Right forelimb (tissue), 1 donor: ENCODE measurements around the gene BMP8B.
A peak's percentile ranks its signal among the peaks of the same experiment; 100 is the strongest.
"Not testable (repeated sequence)": the region's sequence is repeated elsewhere in the genome, so short reads cannot be mapped to it uniquely, and the experiment has no call there.

Source experiments
- DNase-seq: peaks from one replicate; pipeline ENCODE4 v3.0.0-alpha.2; 2018

Gene BMP8B

DNA sequence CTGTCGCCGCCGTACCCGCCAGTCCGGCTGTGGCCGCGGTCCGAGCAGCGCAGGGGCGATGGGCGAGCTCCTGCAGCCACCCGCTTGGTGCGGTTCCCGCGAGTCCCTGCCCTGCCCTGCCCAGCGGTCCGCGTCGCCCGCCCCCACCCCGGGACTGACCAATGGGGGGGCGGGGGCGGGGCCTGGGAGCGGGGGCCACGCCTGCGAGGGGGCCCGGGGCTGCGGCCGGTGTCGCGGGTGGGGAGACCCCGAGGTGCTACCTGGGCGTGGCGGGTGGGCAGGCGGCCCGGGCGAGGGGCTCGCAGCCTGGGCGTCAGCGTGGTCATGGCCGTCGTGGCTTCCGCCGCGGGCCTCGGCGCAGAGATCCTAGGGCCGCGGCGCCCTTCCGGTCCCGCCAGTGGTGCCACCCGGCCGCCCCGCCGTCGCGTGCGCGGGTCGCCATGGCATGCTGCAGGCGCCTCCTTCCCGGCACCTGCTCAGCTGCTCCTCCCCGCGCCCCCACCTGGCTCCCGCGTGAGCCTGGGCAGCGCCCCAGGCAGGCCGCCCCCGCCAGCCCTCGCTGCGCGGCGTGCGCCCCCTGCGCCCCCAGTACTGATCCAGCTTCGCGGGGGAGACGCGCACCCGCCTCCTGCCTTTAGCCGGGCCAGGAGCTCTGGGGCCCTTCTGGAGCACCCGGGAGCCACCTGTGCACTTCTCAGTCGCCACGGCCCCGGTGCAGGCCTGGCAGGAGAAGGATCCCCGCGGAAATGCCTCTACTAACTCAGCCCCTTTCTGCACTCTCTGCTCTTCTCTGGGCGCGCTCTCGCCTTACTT is at the start of gene BMP8B:
BMP8B (minus strand) TSS at position 108 of the 813 bp plus-strand sequence. CDS start 380 bp downstream, outside the sequence.
- no peak for DNase-seq

- no peak for DNase-seq
Measured at GRCh38 chr1:39836595-39837110, 48.0 kb upstream of the BMP8B start.

DNA sequence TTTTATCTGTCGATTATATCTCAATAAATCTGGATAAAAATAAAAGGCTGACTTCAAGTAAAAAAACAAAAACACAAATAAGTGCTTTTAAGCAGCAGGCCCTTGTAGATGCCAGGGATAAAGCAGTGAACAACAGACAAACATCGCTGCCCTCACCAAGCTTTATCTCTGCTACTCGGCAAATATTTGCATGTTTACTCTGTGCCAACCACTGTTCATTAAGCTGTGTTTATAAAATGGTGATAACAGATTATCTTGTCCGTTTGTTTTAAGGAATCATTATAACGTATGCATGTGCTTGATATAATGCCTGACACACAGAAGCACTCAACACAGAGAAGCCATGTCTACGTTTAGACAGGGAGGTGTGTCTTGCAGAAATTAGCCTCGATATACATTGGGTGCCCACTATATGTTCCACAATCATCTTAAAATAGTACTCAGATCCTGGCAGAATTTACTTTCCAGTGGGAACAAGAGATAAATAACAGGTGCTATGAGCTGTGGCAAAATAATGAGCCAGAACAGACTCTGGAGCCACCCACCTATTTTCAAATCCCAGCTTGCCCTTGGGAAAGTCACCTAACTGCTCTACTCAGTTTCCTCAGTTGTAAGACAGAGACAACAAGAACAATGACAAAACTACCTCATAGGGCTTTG is 47.4 kb upstream of the BMP8B start:
- no peak for DNase-seq

DNA sequence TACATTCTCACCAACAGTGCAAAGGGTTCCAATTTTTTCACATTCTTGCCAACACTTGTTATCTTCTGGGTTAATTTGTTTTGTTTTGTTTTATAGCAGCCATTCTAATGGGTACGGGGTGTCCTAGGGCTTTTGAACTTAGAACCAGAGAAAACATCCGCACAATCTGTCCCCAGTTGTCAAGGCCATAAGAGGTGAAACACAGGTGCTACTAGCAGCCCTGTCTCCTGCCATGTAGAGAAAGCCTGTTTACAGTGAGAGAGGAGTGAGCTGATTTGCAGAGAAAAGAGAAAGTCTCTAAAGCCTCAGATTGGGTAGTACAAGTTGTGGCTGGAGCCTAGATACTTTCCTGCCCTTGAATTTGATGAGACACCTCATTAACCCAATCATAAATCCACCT is 46.4 kb upstream of the BMP8B start:
- no peak for DNase-seq

- DNase-seq: no peak
Measured at GRCh38 chr1:39833621-39834385, 45.1 kb upstream of the BMP8B start.

- DNase-seq: no peak
Measured at GRCh38 chr1:39833121-39833520, 44.5 kb upstream of the BMP8B start.

DNA sequence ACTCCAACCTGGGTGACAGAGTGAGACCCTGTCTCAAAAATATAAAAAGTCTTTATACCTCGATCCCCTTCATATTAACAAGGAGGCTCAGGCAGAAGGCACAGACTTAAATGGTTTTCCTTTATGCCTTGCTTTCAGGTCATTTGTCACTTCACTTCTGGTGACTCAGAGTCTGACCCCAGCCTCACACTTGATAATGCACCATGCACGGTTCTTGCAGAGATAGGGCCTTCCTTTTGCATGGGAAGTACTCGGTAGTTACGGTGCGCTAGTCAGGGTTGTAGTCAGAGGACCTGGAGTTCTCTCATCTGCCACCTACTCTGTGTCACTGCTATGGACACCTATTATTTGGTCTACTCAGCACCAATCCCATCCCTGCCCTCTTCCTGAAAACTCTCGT is 43.6 kb upstream of the BMP8B start:
- DNase-seq: no peak

GRCh38 chr1:39829791-39830533 is 41.3 kb upstream of the BMP8B start:
- DNase-seq: no peak

DNA sequence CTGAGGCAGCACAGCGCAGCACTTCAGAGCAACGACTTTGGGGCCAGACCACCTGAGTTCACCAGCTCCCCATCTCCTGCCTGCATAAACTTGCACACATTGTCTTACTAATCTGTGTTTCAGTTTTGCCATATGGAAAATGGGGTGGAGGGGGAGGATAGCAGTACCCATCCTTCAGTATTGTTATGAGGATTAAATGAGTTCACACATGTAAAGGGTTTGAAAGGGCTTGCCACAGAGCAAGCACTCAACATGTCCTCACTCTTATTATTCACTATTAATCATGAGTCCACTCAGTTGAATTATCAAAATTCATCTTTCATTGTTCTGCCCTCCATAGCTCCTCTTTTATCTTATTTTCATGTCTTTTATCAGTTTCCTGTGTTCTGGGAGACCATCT is 40.1 kb upstream of the BMP8B start:
- no peak for DNase-seq

- DNase-seq: not testable (repeated sequence)
Measured at GRCh38 chr1:39828255-39828654, 39.6 kb upstream of the BMP8B start.

- DNase-seq: no peak
Measured at GRCh38 chr1:39827201-39827600, 38.5 kb upstream of the BMP8B start.

GRCh38 chr1:39826583-39826982 is 37.9 kb upstream of the BMP8B start:
- no peak for DNase-seq

GRCh38 chr1:39825432-39825941 is 36.8 kb upstream of the BMP8B start:
- no peak for DNase-seq

DNA sequence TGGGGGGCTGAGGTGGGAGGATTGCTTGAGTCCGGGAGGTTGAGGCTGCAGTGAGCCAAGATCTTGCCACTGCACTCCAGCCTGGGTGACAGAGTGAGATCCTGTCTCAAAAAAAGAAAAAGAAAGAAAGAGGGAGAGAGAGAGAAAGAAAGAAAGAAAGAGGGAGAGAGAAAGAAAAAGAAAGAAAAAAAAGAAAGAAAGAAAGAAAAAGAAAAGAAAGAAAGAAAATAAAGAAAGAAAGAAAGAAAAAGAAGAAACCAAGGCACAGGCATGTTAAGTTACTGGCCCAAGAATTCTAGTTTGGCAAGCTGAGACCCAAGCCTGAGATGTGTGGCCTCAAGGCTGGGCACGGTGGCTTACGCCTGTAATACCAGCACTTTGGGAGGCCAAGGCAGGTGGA is 34.8 kb upstream of the BMP8B start:
- not testable (repeated sequence) for DNase-seq

DNA sequence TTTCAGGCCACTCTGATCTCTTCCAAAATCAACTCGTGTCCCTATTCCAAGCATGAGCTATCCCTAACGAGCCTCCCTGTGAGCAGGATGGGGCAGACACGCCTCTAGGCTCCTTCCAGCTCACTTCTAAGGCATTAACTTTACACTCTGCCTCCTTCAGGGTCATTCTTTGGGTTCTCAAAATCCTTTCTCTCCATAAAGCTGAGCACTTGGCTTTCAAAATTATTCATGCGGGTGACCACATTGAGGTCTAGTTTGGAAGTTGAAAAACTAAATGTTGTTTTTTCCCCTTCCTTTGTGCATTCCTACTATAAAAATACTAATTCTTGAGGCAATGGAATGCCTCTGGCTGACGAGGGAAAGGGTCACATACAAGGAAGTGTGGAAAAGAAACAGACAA is 33.5 kb upstream of the BMP8B start:
- DNase-seq: no peak

DNA sequence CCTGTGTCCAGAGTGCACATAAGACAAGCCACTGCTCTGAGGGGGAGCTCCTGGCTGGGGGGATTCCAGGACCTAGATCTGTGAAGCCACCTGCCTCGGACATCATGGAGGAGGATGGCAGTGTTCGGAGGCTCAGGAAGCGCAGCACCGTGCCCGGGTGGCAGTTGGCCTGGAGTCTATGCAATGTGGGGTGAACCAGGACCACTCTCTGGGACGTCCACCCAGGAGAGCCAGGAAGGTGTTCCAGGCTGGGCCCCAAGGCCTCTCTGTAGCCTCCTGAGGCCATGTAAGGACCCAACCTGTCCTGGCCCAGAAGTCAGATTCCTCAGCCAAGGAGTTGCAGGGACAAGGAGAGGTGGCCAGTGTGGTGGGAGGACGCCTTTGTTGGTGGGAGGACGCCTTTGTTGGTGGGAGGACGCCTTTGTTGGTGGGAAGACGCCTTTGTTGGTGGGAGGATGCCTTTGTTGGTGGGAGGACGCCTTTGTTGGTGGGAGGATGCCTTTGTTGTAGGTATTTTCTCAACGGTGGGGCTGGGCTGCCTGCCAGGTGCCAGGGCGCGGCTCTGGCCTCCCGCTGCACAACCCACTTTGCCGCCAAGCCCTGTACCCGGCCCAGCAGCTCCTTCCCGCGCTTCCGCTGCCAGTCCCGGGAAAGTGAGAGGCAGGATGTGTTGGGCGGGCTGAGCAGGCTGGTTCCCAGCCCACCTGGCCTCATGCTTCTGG is 30.6 kb upstream of the BMP8B start:
- DNase-seq: no peak

- DNase-seq: no peak
Measured at GRCh38 chr1:39818482-39818881, 29.8 kb upstream of the BMP8B start.

DNA sequence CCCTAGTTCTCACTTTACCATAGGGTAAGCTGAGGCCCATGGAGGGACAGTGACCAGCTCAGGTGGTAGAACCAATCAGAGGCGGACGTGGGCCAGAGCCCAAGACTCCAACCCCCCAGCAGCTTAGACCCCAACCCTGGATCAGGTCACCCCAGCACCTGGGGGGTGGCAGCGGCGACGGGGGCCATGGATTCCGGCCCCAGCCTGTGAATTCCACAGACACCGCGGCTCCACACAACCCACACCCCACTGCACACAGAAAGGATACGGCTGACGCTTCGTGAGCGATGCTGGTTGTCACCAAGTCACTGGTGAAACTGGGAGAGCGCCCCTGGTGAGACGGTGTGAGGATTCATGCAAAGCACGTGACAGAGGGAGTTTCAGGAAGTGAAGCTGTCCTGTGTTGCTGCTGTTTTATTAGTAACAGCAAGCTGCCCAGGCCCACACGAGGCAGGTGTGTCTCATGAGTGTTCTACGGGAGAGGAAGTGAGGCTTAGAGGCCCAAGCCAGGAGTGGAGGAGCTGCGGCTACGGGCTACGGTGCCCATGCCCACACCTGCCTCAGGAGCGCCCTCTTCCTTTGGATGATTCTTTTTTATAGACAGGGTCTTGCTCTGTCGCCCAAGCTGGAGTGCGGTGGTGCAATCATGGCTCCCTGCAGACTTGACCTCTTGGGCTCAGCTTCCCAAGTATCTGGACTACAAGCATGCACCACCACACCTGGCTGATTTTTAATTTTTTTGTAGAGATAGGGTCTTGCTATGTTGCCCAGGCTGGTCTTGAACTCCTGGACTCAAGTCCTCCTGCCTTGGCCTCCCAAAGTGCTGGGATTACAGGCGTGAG is 28.6 kb upstream of the BMP8B start:
- DNase-seq: not testable (repeated sequence)

DNA sequence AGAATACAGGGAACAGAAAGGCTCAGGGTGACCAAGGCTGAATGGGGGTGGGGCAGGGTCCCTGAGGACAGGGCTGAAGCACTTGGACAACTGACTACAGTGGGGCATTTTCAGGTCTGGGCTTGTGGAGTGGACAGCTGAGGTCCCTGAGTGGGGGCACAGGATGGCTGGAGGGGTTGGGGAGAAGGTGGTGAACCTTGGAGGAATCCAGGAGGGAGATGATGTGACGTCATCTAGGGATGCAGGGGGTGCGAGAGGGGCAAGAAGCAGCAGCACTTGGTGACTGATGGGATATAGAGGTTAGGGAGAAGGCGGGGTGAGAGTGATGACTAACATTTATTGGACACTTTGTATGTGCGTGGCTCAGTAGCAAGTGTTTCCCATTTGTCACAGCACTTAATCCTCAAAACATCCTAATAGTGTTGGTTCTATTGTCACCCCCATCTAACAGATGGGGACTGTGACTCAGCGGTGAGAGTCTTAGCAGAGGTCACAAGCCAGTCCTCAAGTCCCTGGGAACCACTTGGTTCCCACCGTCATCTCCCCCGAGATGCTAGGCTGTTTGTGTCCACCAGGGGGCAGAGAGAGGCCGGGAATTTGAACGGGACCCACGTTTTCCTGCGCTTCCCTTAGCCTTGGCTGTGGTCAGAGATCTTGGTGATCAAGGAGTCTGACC is 27.9 kb upstream of the BMP8B start:
- peak; percentile 76 for DNase-seq

DNA sequence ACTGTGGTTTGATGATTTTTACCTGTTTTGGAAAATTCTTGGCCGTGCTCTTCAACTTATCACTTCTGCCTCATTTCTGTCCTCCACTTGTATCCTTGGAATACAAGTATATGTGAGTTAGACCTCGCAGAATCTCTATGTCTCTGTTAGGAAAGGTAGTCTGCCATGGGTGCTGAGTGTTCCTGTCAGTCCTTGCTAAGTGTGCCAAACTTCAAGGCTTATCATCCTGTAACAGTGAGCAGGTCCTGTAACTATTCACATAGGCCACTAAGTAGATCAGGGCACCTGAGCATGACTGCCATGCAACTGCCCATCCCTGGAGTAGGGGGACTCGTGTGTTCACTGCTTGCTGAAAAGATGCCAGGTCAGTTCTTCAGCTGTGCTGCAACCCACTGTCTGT is 24.2 kb upstream of the BMP8B start:
- no peak for DNase-seq
